ENCODE measurements around the gene RB1. TPM values are rescaled to one million over a fixed set of nuclear protein-coding genes. Genes with fewer than 3 reads are reported as not detected.
A peak's percentile ranks its signal among the peaks of the same experiment; 100 is the strongest.
"Not testable (repeated sequence)": the region's sequence is repeated elsewhere in the genome, so short reads cannot be mapped to it uniquely, and the experiment has no call there.

Gene RB1
- total and polyA plus RNA-seq, 5 donors from 2014 or later, result 18.8 to 24.6 (median 23.0) TPM

DNA sequence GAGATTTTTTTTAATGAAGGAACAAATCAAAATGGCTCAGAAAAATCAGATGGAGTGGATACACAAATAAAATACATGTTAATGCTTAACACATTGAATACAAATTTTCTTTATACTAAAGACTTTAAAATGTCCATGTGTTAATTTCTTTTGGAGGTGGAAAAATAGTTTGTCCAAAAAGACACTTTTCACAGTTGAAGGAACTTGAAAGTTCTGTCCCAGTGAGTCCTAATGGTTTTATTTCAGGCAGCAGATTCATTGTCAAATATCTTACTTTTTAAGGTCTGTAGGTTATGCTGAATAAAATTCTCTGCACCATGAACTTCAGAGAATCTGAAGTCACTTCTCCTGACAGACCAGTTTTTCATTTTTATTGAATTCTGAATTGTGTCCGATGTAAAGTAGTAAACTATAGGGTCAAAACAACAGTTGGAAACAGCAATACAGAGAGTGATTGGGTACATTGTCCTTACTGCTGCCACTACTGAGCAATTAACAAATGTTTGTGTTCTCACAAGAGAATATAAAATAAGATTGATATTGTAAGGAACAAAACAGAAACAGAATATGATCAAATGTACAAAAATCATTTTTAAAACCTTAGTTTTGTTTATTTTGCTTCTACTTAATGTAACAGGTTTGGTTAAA, 107.7 kb downstream of the RB1 start:
- no peaks in the 10 kb centered on the region for H3K27me3 ChIP-seq (ENCODE audit: control insufficient read depth, insufficient read depth, low read length)
- H3K4me1 ChIP-seq (ENCODE audit: control insufficient read depth, insufficient read depth, low read length, poor library complexity, severe bottlenecking), result peaks cover 49% of the 10 kb centered on the region
- H3K4me1 Mint-ChIP-seq, result peaks cover 28 to 56% (median 45%) of the 10 kb centered on the region in 4 donors
- H3K27me3 Mint-ChIP-seq, result no peaks in the 10 kb centered on the region
- peak overlapping the region; percentile 100 for H3K4me3 ChIP-seq (ENCODE audit: low read depth, low read length)
- H3K27ac ChIP-seq (ENCODE audit: insufficient read depth, low read length, poor library complexity, severe bottlenecking), result peak overlapping the region; percentile 83
- H3K27ac Mint-ChIP-seq, result peak overlapping the region; percentile 94 to 99 (median 95)
- ATAC-seq (ENCODE audit: low read depth in 2 of 2), result no peak
- peak overlapping the region; percentile 94 to 100 (median 96) for H3K4me3 Mint-ChIP-seq
- no peak for DNase-seq
- H3K9me3 Mint-ChIP-seq, result no peaks in the 10 kb centered on the region
- H3K9me3 ChIP-seq (ENCODE audit: control insufficient read depth in 2 of 2, low read length in 2 of 2), result no peaks in the 10 kb centered on the region
- no peaks in the 10 kb centered on the region for H3K36me3 ChIP-seq (ENCODE audit: control insufficient read depth, insufficient read depth, low read length)
- H3K36me3 Mint-ChIP-seq, result peaks cover 10% of the 10 kb centered on the region

DNA sequence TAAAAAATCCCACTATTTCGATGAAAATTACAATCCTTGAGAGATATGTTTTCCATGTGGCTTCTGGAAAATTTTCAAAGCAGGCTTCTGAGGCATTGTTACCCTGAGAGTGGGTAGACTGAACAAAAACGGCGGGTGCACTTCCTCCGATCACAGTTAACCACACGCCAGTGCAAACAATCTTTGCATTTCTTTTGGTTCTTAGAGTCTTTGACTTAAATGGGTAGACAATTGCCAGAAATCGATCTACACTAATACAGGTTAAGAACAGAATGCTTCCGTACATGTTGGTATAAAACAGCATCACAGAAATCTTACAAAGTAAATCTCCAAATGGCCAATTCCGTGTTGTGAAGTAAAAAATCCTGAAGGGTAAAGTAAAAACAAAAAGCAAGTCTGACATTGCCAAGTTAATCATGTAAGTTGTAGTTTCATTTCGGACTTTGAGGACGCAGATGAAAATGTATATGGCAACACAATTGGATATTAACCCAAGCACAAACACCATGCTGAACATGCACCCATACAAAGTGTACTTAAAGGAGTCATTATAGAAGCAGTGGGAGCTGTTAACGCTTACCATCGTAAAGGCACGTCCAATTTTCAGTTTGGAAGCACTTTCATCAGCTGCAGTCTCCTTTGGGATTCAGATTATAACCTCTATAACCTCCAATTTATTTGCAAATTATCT, 108.4 kb downstream of the RB1 start:
- peaks cover 42% of the 10 kb centered on the region for H3K4me1 ChIP-seq (ENCODE audit: control insufficient read depth, insufficient read depth, low read length, poor library complexity, severe bottlenecking)
- peak overlapping the region; percentile 100 for H3K4me3 ChIP-seq (ENCODE audit: low read depth, low read length)
- Mint-ChIP-seq H3K4me1 (peaks cover 25 to 50% (median 40%) of the 10 kb centered on the region in 4 donors), H3K27ac (peak overlapping the region; percentile 94 to 99 (median 95)), H3K9me3 (no peaks in the 10 kb centered on the region), H3K36me3 (peaks cover 10% of the 10 kb centered on the region), H3K27me3 (no peaks in the 10 kb centered on the region), H3K4me3 (peak overlapping the region; percentile 94 to 100 (median 96))
- H3K27ac ChIP-seq (ENCODE audit: insufficient read depth, low read length, poor library complexity, severe bottlenecking), result peak overlapping the region; percentile 83
- H3K27me3 ChIP-seq (ENCODE audit: control insufficient read depth, insufficient read depth, low read length), result no peaks in the 10 kb centered on the region
- ATAC-seq (ENCODE audit: low read depth in 2 of 2) (peak; percentile 76 to 78), DNase-seq (peak in 2 of 3 donors; percentile 42 to 77)
- no peaks in the 10 kb centered on the region for H3K9me3 ChIP-seq (ENCODE audit: control insufficient read depth in 2 of 2, low read length in 2 of 2)
- H3K36me3 ChIP-seq (ENCODE audit: control insufficient read depth, insufficient read depth, low read length), result peaks cover 2% of the 10 kb centered on the region

DNA sequence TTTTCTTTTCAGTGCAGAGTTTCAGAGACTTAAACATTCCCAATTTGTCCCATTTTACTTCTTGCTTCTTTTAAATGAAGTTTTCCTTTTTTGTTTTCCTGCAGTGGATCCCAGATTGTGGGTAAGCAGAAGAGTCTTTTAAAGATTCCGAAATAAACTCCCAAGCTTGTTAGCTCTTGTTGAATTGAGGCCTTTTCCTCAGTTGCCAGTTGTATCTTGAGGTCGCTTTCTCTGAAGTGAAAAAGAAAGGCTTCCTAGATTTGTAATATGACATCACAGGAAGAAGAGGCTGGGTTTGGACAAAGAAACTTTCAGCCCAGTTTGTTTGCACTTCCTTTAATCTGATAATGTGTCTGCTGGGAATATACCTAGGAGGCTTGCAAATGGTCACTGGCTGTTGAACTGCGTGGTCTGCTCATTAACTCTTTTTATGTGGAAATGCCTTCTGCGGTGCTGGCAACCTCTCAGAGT, 109.4 kb downstream of the RB1 start, which contains the start of gene LPAR6:
LPAR6 (minus strand) TSS at position 233 of the 471 bp plus-strand sequence. CDS start 690 bp downstream, outside the sequence.
- H3K27me3 ChIP-seq (ENCODE audit: control insufficient read depth, insufficient read depth, low read length), result no peaks in the 10 kb centered on the region
- peak within 1 kb of the TSS; percentile 83 for H3K27ac ChIP-seq (ENCODE audit: insufficient read depth, low read length, poor library complexity, severe bottlenecking)
- no peaks in the 10 kb centered on the region for H3K27me3 Mint-ChIP-seq
- no peaks in the 10 kb centered on the region for H3K9me3 ChIP-seq (ENCODE audit: control insufficient read depth in 2 of 2, low read length in 2 of 2)
- peaks cover 7% of the 10 kb centered on the region for H3K36me3 ChIP-seq (ENCODE audit: control insufficient read depth, insufficient read depth, low read length)
- H3K4me1 Mint-ChIP-seq, result peaks cover 19 to 43% (median 37%) of the 10 kb centered on the region in 4 donors
- H3K4me3 Mint-ChIP-seq, result peak within 1 kb of the TSS; percentile 94 to 100 (median 96)
- peaks cover 36% of the 10 kb centered on the region for H3K4me1 ChIP-seq (ENCODE audit: control insufficient read depth, insufficient read depth, low read length, poor library complexity, severe bottlenecking)
- ATAC-seq (ENCODE audit: low read depth in 2 of 2) (no peak), DNase-seq (peak; percentile 3 to 70 (median 32))
- peak within 1 kb of the TSS; percentile 94 to 99 (median 95) for H3K27ac Mint-ChIP-seq
- H3K36me3 Mint-ChIP-seq, result peaks cover 16% of the 10 kb centered on the region
- peak within 1 kb of the TSS; percentile 100 for H3K4me3 ChIP-seq (ENCODE audit: low read depth, low read length)
- peaks cover 0 to 5% (median 0%) of the 10 kb centered on the region in 7 donors for H3K9me3 Mint-ChIP-seq

DNA sequence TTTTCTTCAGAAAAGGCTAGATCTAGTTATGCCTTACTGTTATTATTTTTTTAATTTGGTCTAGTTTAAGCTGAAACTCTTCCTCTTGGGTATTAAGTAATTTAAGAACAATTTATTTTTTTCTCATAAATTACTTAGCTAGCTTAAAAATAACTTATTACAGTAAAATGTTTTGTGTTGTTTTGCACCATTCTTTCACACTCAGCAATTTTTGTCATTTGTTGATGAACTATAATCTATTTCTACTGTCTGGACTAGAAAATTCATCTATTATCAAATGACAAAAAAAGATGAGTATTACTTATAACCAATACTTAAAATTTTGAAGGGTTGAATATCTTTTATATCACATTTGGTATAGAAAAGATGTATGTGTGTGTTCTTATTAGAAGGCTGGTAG, 111.0 kb downstream of the RB1 start:
- Histone ChIP-seq H3K27ac (ENCODE audit: insufficient read depth, low read length, poor library complexity, severe bottlenecking) (peak overlapping the region; percentile 47), H3K27me3 (ENCODE audit: control insufficient read depth, insufficient read depth, low read length) (no peaks in the 10 kb centered on the region), H3K9me3 (ENCODE audit: control insufficient read depth in 2 of 2, low read length in 2 of 2) (no peaks in the 10 kb centered on the region), H3K4me3 (ENCODE audit: low read depth, low read length) (peak overlapping the region; percentile 78), H3K36me3 (ENCODE audit: control insufficient read depth, insufficient read depth, low read length) (peaks cover 7% of the 10 kb centered on the region), H3K4me1 (ENCODE audit: control insufficient read depth, insufficient read depth, low read length, poor library complexity, severe bottlenecking) (peaks cover 21% of the 10 kb centered on the region)
- H3K4me3 Mint-ChIP-seq, result peak overlapping the region; percentile 54 to 87 (median 76)
- DNase-seq (no peak), ATAC-seq (ENCODE audit: low read depth in 2 of 2) (no peak)
- peak overlapping the region in 1 of 3 donors; percentile 83 for H3K27ac Mint-ChIP-seq
- peaks cover 14% of the 10 kb centered on the region for H3K36me3 Mint-ChIP-seq
- peaks cover 1 to 10% (median 6%) of the 10 kb centered on the region in 7 donors for H3K9me3 Mint-ChIP-seq
- peaks cover 12 to 38% (median 30%) of the 10 kb centered on the region in 4 donors for H3K4me1 Mint-ChIP-seq
- no peaks in the 10 kb centered on the region for H3K27me3 Mint-ChIP-seq

DNA sequence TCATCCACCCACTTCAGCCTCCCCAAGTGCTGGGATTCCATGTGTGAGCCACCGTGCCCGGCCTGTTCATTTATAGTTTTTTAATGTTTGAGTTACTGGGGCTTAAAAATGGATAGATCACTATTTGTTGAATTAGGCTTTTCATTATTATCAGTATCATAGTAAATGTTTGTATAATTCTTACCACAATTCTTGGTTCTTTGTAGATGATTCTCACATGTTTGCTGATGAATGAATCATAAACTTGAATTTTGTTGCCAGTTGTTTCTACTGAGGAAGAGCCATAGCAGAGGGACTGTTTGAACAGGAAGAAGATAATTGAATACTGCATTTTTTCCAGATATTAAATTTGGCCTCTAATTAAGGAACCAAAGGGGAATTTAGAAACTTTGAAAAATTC, 112.0 kb downstream of the RB1 start:
- Mint-ChIP-seq H3K9me3 (peaks cover 1 to 15% (median 8%) of the 10 kb centered on the region in 7 donors), H3K4me1 (peaks cover 11 to 29% (median 23%) of the 10 kb centered on the region in 4 donors), H3K36me3 (peaks cover 14% of the 10 kb centered on the region), H3K4me3 (peak overlapping the region; percentile 54 to 87 (median 76)), H3K27me3 (no peaks in the 10 kb centered on the region), H3K27ac (peak overlapping the region in 2 of 3 donors; percentile 11 to 83)
- peaks cover 7% of the 10 kb centered on the region for H3K36me3 ChIP-seq (ENCODE audit: control insufficient read depth, insufficient read depth, low read length)
- H3K4me1 ChIP-seq (ENCODE audit: control insufficient read depth, insufficient read depth, low read length, poor library complexity, severe bottlenecking), result peaks cover 15% of the 10 kb centered on the region
- H3K27ac ChIP-seq (ENCODE audit: insufficient read depth, low read length, poor library complexity, severe bottlenecking), result peak overlapping the region; percentile 47
- DNase-seq, result no peak
- ATAC-seq (ENCODE audit: low read depth in 2 of 2), result no peak
- H3K9me3 ChIP-seq (ENCODE audit: control insufficient read depth in 2 of 2, low read length in 2 of 2), result no peaks in the 10 kb centered on the region
- peak overlapping the region; percentile 78 for H3K4me3 ChIP-seq (ENCODE audit: low read depth, low read length)
- no peaks in the 10 kb centered on the region for H3K27me3 ChIP-seq (ENCODE audit: control insufficient read depth, insufficient read depth, low read length)

DNA sequence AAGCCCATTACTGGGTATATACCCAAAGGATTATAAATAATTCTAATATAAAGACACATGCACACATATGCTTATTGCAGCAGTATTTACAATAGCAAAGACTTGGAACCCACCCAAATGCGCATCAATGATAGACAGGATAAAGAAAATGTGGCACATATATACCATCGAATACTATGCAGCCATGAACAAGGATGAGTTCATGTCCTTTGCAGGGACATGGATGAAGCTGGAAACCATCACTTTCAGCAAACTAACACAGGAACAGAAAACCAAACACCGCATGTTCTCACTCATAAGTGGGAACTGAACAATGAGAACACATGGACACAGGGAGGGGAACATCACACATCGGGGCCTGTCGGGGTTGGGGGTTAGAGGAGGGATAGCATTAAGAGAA, 118.5 kb downstream of the RB1 start:
- peaks cover 11 to 24% (median 13%) of the 10 kb centered on the region in 4 donors for H3K4me1 Mint-ChIP-seq
- H3K27me3 Mint-ChIP-seq; H3K4me3 ChIP-seq (ENCODE audit: low read depth, low read length); H3K27me3 ChIP-seq (ENCODE audit: control insufficient read depth, insufficient read depth, low read length); H3K4me1 ChIP-seq (ENCODE audit: control insufficient read depth, insufficient read depth, low read length, poor library complexity, severe bottlenecking); DNase-seq; ATAC-seq (ENCODE audit: low read depth in 2 of 2); H3K27ac ChIP-seq (ENCODE audit: insufficient read depth, low read length, poor library complexity, severe bottlenecking); H3K4me3 Mint-ChIP-seq; H3K9me3 ChIP-seq (ENCODE audit: control insufficient read depth in 2 of 2, low read length in 2 of 2); H3K36me3 ChIP-seq (ENCODE audit: control insufficient read depth, insufficient read depth, low read length): not testable (repeated sequence)
- H3K36me3 Mint-ChIP-seq, result peaks cover 14% of the 10 kb centered on the region
- H3K27ac Mint-ChIP-seq, result peak overlapping the region in 1 of 3 donors; percentile 89
- H3K9me3 Mint-ChIP-seq, result peaks cover 5 to 27% (median 9%) of the 10 kb centered on the region in 7 donors

DNA sequence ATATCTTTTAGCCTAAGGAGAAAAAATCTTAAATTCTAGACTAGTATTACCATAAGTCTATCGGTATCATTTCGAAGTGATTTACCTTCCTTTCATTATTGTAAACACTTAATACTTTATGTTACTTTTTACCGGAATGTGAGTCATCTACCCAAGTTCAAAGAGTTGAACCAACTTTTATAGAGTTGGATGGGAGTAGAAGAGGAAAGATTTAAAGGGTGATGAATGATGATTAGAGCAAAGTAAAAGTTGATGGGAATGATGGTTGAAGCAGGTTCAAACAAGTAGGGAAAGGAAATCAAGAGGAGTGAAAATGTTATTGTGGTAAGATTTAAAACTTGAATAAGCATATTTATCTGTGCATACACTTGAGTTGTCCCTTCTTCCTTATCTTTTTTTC, 120.7 kb downstream of the RB1 start:
- H3K27me3 ChIP-seq (ENCODE audit: control insufficient read depth, insufficient read depth, low read length), result no peaks in the 10 kb centered on the region
- ATAC-seq (ENCODE audit: low read depth in 2 of 2), result no peak
- H3K27ac ChIP-seq (ENCODE audit: insufficient read depth, low read length, poor library complexity, severe bottlenecking), result no peak overlapping the region
- Mint-ChIP-seq H3K9me3 (peaks cover under 1 to 23% (median 4%) of the 10 kb centered on the region in 7 donors), H3K4me3 (no peak overlapping the region), H3K4me1 (peaks cover 11 to 20% (median 18%) of the 10 kb centered on the region in 4 donors), H3K27ac (no peak overlapping the region), H3K27me3 (no peaks in the 10 kb centered on the region), H3K36me3 (peaks cover 4% of the 10 kb centered on the region)
- DNase-seq, result no peak
- no peaks in the 10 kb centered on the region for H3K36me3 ChIP-seq (ENCODE audit: control insufficient read depth, insufficient read depth, low read length)
- no peaks in the 10 kb centered on the region for H3K9me3 ChIP-seq (ENCODE audit: control insufficient read depth in 2 of 2, low read length in 2 of 2)
- H3K4me1 ChIP-seq (ENCODE audit: control insufficient read depth, insufficient read depth, low read length, poor library complexity, severe bottlenecking), result peaks cover 5% of the 10 kb centered on the region
- H3K4me3 ChIP-seq (ENCODE audit: low read depth, low read length), result no peak overlapping the region
